ENCODE data around the gene MYO5B.

- TF ChIP-seq RAD21 (conservative IDR thresholded peaks at IDR 0.05 in 1 of 2, IDR thresholded peaks at IDR 0.05 in 1 of 2) (no peak), KDM5A (IDR thresholded peaks at IDR 0.05) (no peak), CTCF (IDR thresholded peaks at IDR 0.05) (no peak), MAFK (IDR thresholded peaks at IDR 0.05; ENCODE audit: partially characterized antibody) (no peak), HOXA7 (CRISPR knock-in tag; IDR thresholded peaks at IDR 0.05) (no peak), EP300 (IDR thresholded peaks at IDR 0.05) (no peak), CBX8 (IDR thresholded peaks at IDR 0.05) (no peak), CEBPB (IDR thresholded peaks at IDR 0.05) (no peak), POLR2A (IDR thresholded peaks at IDR 0.05; ENCODE audit: low read length) (no peak), TP53 (CRISPR knock-in tag; IDR thresholded peaks at IDR 0.05) (no peak), CHD2 (IDR thresholded peaks at IDR 0.05; ENCODE audit: low read length, partially characterized antibody) (no peak), POLR2AphosphoS2 (conservative IDR thresholded peaks at IDR 0.05; ENCODE audit: low read length) (no peak)
- TF ChIP-seq, protein P1, sequence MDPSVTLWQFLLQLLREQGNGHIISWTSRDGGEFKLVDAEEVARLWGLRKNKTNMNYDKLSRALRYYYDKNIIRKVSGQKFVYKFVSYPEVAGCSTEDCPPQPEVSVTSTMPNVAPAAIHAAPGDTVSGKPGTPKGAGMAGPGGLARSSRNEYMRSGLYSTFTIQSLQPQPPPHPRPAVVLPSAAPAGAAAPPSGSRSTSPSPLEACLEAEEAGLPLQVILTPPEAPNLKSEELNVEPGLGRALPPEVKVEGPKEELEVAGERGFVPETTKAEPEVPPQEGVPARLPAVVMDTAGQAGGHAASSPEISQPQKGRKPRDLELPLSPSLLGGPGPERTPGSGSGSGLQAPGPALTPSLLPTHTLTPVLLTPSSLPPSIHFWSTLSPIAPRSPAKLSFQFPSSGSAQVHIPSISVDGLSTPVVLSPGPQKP (IDR thresholded peaks at IDR 0.05; ENCODE audit: low read depth, low read length), result no peak
- TF ChIP-seq, protein P2, sequence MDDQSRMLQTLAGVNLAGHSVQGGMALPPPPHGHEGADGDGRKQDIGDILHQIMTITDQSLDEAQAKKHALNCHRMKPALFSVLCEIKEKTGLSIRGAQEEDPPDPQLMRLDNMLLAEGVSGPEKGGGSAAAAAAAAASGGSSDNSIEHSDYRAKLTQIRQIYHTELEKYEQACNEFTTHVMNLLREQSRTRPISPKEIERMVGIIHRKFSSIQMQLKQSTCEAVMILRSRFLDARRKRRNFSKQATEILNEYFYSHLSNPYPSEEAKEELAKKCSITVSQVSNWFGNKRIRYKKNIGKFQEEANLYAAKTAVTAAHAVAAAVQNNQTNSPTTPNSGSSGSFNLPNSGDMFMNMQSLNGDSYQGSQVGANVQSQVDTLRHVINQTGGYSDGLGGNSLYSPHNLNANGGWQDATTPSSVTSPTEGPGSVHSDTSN (IDR thresholded peaks at IDR 0.05), result no peak
Observed at GRCh38 chr18:49880661-49881060, 314.3 kb downstream of the MYO5B start.

Data from A549 (cell line).